Fibroblast of villous mesenchyme (primary cell): ENCODE measurements around the gene TLL2. TPM values are rescaled to one million over a fixed set of nuclear protein-coding genes. Genes with fewer than 3 reads are reported as not detected.

Experiments
- DNase-seq: peaks from one replicate; pipeline ENCODE4 v3.0.0-alpha.2; 2010; ENCODE audit warnings: low read depth
- H3K4me3 ChIP-seq: 2 replicates; pipeline ENCODE4 v1.5.1; 2011; ENCODE audit warnings: low read depth, mild to moderate bottlenecking, low read length
- total RNA-seq: library from RNA; depleted of rRNA; stranded (reverse); fragments of >200 nt; gene quantifications from 2 replicates; pipeline ENCODE4 v1.2.3, GENCODE V29; 2012
- TF ChIP-seq, protein P1 (sequence below): IDR thresholded peaks from 2 replicates; pipeline ENCODE4 v1.5.1; 2012; ENCODE audit warnings: low read depth, mild to moderate bottlenecking, low read length; ENCODE audit not compliant: insufficient read depth

TLL2 gene
- total RNA-seq, 1 donor: under 0.01 TPM

DNA sequence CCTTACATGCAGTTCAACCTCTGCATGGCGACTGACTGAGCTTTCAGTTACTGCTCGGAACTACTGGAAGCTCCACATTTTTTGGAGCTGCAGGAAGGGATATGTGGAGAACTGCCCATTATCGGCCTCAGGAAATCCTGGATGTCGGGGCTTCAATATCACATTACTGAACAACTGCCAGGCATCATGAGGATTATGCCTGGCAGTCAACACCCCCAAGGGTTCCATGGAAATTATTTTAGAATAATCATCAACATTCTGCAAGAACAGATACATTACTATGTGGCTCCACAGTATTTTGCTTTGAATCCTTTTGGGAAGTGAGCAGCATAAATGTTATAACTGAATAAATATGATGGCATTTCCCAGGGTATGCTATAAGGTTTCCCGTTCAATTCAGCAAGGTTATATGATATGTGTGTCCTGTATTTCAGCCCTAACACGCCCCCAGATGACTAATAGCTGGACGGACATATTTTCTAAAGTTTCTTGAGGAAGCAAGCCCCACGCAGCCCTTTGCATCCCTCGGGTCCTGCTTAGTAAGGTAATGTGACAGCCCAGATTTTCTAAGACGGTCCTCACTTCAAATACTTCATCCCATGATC is 101.9 kb downstream of the TLL2 start:
- DNase-seq: no peak
- H3K4me3 ChIP-seq: no peak overlapping the region
- TF ChIP-seq, protein P1, sequence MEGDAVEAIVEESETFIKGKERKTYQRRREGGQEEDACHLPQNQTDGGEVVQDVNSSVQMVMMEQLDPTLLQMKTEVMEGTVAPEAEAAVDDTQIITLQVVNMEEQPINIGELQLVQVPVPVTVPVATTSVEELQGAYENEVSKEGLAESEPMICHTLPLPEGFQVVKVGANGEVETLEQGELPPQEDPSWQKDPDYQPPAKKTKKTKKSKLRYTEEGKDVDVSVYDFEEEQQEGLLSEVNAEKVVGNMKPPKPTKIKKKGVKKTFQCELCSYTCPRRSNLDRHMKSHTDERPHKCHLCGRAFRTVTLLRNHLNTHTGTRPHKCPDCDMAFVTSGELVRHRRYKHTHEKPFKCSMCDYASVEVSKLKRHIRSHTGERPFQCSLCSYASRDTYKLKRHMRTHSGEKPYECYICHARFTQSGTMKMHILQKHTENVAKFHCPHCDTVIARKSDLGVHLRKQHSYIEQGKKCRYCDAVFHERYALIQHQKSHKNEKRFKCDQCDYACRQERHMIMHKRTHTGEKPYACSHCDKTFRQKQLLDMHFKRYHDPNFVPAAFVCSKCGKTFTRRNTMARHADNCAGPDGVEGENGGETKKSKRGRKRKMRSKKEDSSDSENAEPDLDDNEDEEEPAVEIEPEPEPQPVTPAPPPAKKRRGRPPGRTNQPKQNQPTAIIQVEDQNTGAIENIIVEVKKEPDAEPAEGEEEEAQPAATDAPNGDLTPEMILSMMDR: no peak

DNA sequence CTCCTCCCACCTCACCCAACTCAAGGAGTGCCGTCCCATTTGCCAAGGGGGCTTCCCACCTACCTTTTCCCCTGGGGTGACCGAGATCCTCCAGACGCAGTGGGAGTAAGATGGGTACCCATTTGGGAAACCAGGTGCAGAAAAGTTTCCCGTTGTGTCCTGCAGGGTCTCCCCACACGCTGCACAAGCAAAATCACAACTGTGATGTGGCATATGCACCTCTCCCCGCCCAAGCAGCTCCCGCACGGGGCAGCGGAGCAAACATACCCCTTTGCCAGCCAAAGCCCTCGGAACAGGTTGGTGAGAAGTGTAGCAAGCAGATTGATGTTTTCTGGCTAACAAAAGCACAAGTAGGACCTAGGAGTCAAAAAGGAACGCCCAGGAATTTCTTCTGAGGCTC is 103.4 kb downstream of the TLL2 start:
- TF ChIP-seq, protein P1: no peak
- no peak for DNase-seq

DNA sequence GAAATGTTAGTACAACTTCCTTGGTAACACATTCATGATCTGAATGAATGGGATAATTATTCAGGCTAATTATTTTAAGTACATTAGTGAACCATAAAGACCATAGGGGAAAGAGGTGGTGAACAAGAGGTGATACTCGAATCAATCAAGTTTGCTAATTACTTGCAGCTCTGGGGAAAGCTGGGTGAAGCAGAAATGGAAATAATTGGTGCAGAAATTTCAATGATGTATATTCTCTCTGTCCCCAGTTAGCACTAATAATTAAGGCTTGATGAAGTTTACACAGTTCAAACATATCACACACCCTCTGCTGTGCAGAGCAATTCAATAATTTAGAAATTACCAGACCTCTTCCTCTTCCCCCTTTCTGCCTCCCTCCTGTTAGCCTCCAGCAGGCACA is 105.5 kb downstream of the TLL2 start:
- DNase-seq: no peak
- TF ChIP-seq, protein P1: no peak
- no peak overlapping the region for H3K4me3 ChIP-seq

More for the DNA sequence above, 103.4 kb downstream of the TLL2 start:
- H3K4me3 ChIP-seq: no peak overlapping the region

DNA sequence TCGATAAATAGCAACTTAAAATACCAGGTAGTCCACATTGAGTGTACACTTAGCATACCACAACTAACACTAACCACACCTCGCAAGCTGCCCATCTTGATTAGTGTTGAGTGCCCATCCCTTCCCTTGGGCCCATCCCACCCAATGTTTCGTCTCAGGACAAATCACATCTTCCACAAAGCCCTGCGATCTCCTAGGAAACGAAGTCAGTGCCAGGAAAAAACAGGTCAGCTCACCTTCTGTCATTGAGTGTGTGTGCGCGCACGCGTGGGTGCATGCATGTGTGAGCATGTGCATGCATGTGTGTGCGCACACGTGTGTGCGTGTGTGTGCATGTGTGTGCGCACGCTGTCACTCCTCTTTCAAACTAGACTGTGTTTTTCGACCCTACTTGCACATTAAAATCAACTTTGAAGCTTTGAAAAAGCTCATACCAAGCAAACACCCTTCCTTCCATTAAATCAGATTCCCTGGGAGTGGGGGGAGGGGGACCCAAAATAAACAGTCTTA is 106.1 kb downstream of the TLL2 start:
- DNase-seq: no peak
- no peak overlapping the region for H3K4me3 ChIP-seq
- TF ChIP-seq, protein P1: no peak

DNA sequence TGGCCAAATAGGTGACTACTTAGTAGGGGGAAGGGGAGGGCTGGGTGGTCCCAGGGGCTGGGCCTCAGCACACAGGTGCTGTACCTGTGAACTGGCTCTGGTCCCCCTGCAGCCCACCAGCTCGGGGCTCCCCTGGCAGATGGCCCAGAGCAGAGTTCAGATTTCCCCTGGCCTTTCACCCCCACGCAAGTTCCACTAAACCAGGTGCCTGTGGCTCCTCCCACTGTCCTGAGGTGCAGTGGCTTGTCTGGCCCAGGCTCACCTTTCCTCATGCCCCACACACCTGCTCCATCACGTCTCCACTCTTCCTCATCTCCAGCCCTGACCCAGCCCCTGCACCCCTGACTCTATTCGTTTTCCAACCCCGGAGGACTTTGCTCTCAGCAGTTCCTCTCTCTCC is 107.6 kb downstream of the TLL2 start:
- TF ChIP-seq, protein P1: no peak
- DNase-seq: no peak

DNA sequence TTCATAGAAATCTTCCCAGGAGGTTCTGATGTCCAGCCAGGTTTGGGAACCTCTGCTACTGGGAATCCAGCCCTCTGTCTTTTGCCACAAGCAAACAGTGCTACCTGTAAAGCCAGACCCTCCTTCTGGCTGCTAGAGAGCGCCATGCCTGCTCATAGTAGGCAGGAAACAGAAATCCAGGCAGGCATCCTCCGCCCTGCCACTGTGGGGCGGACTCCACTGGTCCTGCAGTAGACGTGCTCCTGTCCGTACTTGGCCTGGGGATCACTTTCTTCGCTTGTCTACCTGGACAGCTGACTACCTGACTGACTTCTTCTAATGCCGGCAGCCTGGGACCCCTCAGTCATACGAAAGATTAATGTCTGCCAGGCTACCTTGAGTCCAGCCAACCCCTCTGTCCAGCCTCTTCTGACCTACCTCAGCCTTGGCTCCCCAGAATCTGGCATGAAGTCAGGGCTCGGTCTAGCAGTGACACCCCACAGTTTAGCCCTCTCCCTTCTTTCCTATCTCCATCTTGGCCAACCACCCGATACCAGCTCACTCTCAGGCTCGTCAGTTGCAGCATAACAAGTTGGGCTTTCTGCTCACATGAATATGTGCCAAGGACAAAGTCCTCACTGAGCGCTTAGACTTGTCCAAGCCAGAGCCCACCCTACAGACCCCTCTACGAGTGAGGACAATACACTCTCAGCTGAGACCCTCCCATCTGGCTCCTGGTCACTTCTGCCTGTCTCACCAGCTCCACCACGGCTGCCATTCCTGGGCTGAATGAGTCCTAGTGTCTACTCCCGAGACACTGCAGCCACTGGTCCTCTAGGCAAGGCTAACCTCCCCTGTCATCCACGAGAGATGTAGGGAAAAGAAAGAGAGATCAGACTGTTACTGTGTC is 111.1 kb downstream of the TLL2 start:
- DNase-seq: no peak
- TF ChIP-seq, protein P1: no peak
- H3K4me3 ChIP-seq: no peak overlapping the region

More for the DNA sequence above, 107.6 kb downstream of the TLL2 start:
- no peak overlapping the region for H3K4me3 ChIP-seq
